Germinal center (tissue), 1 donor: ENCODE data around the gene TAGLN3.

Source experiments
- DNase-seq: peaks from one replicate; pipeline ENCODE4 v3.0.0; 2012; ENCODE audit warnings: mixed read lengths, low spot score

TAGLN3 gene

GRCh38 chr3:112048911-112049310 is 50.2 kb downstream of the TAGLN3 start:
- DNase-seq = no peak

- no peak for DNase-seq
Measured at GRCh38 chr3:112053229-112053628, 54.5 kb downstream of the TAGLN3 start.

GRCh38 chr3:112056451-112056929 is 57.8 kb downstream of the TAGLN3 start:
- no peak for DNase-seq

- DNase-seq = no peak
Measured at GRCh38 chr3:112059497-112059896, 60.8 kb downstream of the TAGLN3 start.

- DNase-seq = no peak
Measured at GRCh38 chr3:112061152-112061551, 62.4 kb downstream of the TAGLN3 start.
